NB4 (cell line): ENCODE measurements around the gene PITX2.

Experiments used
- CTCF ChIP-seq: IDR thresholded peaks from one replicate; pipeline ENCODE4 v1.5.1; 2012; ENCODE audit warnings: low read depth, low read length
- POLR2A ChIP-seq: IDR thresholded peaks from 2 replicates; pipeline ENCODE4 v1.6.1; 2011; ENCODE audit warnings: mild to moderate bottlenecking; ENCODE audit not compliant: insufficient read length; ENCODE audit errors: extremely low read depth

GRCh38 chr4:110620691-110621327, 2.1 kb downstream of the PITX2 start:
- TF ChIP-seq CTCF (no peak), POLR2A (no peak)
